Measurements from ENCODE around the gene TBXT.
"Not testable (repeated sequence)": the region's sequence is repeated elsewhere in the genome, so short reads cannot be mapped to it uniquely, and the experiment has no call there.

TBXT gene

GRCh38 chr6:166169549-166170421 is 2.1 kb upstream of the TBXT start:
- no peak for DNase-seq

GRCh38 chr6:166168616-166169548 is 1.2 kb upstream of the TBXT start:
- DNase-seq: no peak

- DNase-seq: no peak
Measured at GRCh38 chr6:166167258-166167731, 356 bp downstream of the TBXT start.

- no peak for DNase-seq
Measured at GRCh38 chr6:166166314-166167257, 1.1 kb downstream of the TBXT start.

GRCh38 chr6:166165558-166166313 is 1.9 kb downstream of the TBXT start:
- DNase-seq: no peak

- no peak for DNase-seq
Measured at GRCh38 chr6:166162599-166163342, 4.9 kb downstream of the TBXT start.

- DNase-seq: no peak
Measured at GRCh38 chr6:166157930-166158617, 9.6 kb downstream of the TBXT start.

GRCh38 chr6:166156942-166157341 is 10.7 kb downstream of the TBXT start:
- DNase-seq: no peak

GRCh38 chr6:166153966-166154365 is 13.7 kb downstream of the TBXT start:
- no peak for DNase-seq

- DNase-seq: no peak
Measured at GRCh38 chr6:166152660-166153059, 15.0 kb downstream of the TBXT start.

GRCh38 chr6:166151798-166152197 is 15.9 kb downstream of the TBXT start:
- DNase-seq: no peak

GRCh38 chr6:166145751-166146150 is 21.9 kb downstream of the TBXT start:
- DNase-seq: no peak

- no peak for DNase-seq
Measured at GRCh38 chr6:166143011-166143410, 24.6 kb downstream of the TBXT start.

- DNase-seq: no peak
Measured at GRCh38 chr6:166127624-166128472, 39.8 kb downstream of the TBXT start.

- DNase-seq: not testable (repeated sequence)
Measured at GRCh38 chr6:166123115-166123514, 44.5 kb downstream of the TBXT start.

- DNase-seq: no peak
Measured at GRCh38 chr6:166121726-166122125, 45.9 kb downstream of the TBXT start.

- DNase-seq: no peak
Measured at GRCh38 chr6:166119116-166119911, 48.3 kb downstream of the TBXT start.

GRCh38 chr6:166115609-166116008 is 52.0 kb downstream of the TBXT start:
- DNase-seq: no peak
